Natural killer cell (primary cell): ENCODE data around the gene VAV3. TPM values are rescaled to one million over a fixed set of nuclear protein-coding genes. Genes with fewer than 3 reads are reported as not detected.
A peak's percentile ranks its signal among the peaks of the same experiment; 100 is the strongest.

Experiments used
- ATAC-seq, 3 donors: fragments of 150-1000 bp in 2 of 3; fragments of 200-7000 bp in 1 of 3; cut with Tn5 transposase; 1 replicate in 1 of 3; 2 replicates in 2 of 3; pipeline ENCODE4 v1.10.0; 2021; ENCODE audit warnings: mild to moderate bottlenecking in 2 of 3, moderate library complexity in 2 of 3
- DNase-seq, 2 donors: peaks; one replicate each; pipeline versions ENCODE4 v3.0.0 to v3.0.0-alpha.2; 2013 to 2021; ENCODE audit warnings: mixed read lengths in 1 of 2
- H3K27ac ChIP-seq: one replicate; pipeline ENCODE4 v1.5.1; 2013; ENCODE audit warnings: mild to moderate bottlenecking, low read length
- H3K27me3 ChIP-seq: one replicate; pipeline ENCODE4 v1.6.1; 2013; ENCODE audit warnings: low read length; ENCODE audit not compliant: control insufficient read depth, insufficient read depth
- H3K36me3 ChIP-seq: one replicate; pipeline ENCODE4 v1.6.1; 2013; ENCODE audit warnings: low read length; ENCODE audit not compliant: control insufficient read depth, insufficient read depth
- H3K4me1 ChIP-seq: one replicate; pipeline ENCODE4 v1.6.1; 2013; ENCODE audit warnings: low read length; ENCODE audit not compliant: control insufficient read depth, insufficient read depth
- H3K4me3 ChIP-seq: one replicate; pipeline ENCODE4 v1.5.1; 2013; ENCODE audit warnings: low read length
- H3K9me3 ChIP-seq: one replicate; pipeline ENCODE4 v1.6.1; 2013; ENCODE audit warnings: low read length; ENCODE audit not compliant: control insufficient read depth, insufficient read depth
- H3K27ac Mint-ChIP-seq, 2 donors: one replicate each; pipeline ENCODE4 v1.8.0; 2022; ENCODE audit warnings: mild to moderate bottlenecking in 2 of 2, mixed read lengths in 2 of 2, moderate library complexity in 1 of 2
- H3K27me3 Mint-ChIP-seq, 2 donors: one replicate each; pipeline ENCODE4 v1.8.0; 2022; ENCODE audit warnings: low read depth in 2 of 2, mixed read lengths in 2 of 2
- H3K36me3 Mint-ChIP-seq: one replicate; pipeline ENCODE4 v1.8.0; 2022; ENCODE audit warnings: mixed read lengths
- H3K4me1 Mint-ChIP-seq, 2 donors: one replicate each; pipeline ENCODE4 v1.8.0; 2022; ENCODE audit warnings: mixed read lengths in 2 of 2
- H3K4me3 Mint-ChIP-seq: one replicate; pipeline ENCODE4 v1.8.0; 2022; ENCODE audit warnings: mild to moderate bottlenecking, moderate library complexity, mixed read lengths
- H3K9me3 Mint-ChIP-seq, 2 donors: one replicate each; pipeline ENCODE4 v1.8.0; 2022; ENCODE audit warnings: mixed read lengths in 2 of 2
- CTCF ChIP-seq: fragments of 200-600 bp; IDR thresholded peaks from one replicate; pipeline ENCODE4 v1.8.0; 2022; ENCODE audit warnings: antibody characterized with exemption
- WGBS: methylation state at CpG from one replicate; pipeline ENCODE4 v1.1.7; 2013; ENCODE audit warnings: missing lambda C conversion rate; ENCODE audit not compliant: insufficient coverage; 5-methylcytosine and 5-hydroxymethylcytosine counted together
- intact Hi-C: fragments of 100-400 bp; cut with micrococcal nuclease; formaldehyde crosslinking; loops from one replicate; pipeline ENCODE4 v1.14.2; 2022
- total RNA-seq, 4 donors: library from RNA; stranded (reverse); fragments of 120-200 nt in 1 of 4; gene quantifications; one replicate each; pipeline versions ENCODE4 v1.2.3 to v1.2.4, GENCODE V29; 2013 to 2022

VAV3 gene
- total RNA-seq, 3 donors from 2014 or later (not counting 1 experiment from before 2014, with no cell fraction given), result 95.8 to 101 (median 96.6) TPM

GRCh38 chr1:107842241-107842640 is 122.7 kb downstream of the VAV3 start:
- peaks cover 29% of the 10 kb centered on the region for H3K4me1 ChIP-seq

GRCh38 chr1:107840725-107841124 is 124.3 kb downstream of the VAV3 start:
- Mint-ChIP-seq H3K4me3 (peak overlapping the region; percentile 75), H3K27me3 (no peaks in the 10 kb centered on the region), H3K9me3 (peaks cover 4 to 8% of the 10 kb centered on the region in 2 donors), H3K36me3 (peaks cover 17% of the 10 kb centered on the region), H3K4me1 (peaks cover 93 to 96% of the 10 kb centered on the region in 2 donors), H3K27ac (peak overlapping the region; percentile 87 to 89)
- Histone ChIP-seq H3K27me3 (no peaks in the 10 kb centered on the region), H3K9me3 (peaks cover under 1% of the 10 kb centered on the region), H3K36me3 (no peaks in the 10 kb centered on the region), H3K27ac (peak overlapping the region; percentile 82), H3K4me3 (peak overlapping the region; percentile 13), H3K4me1 (peaks cover 31% of the 10 kb centered on the region)
- DNase-seq (peak in 1 of 2 donors; percentile 46), ATAC-seq (peak; percentile 53 to 70 (median 53))
- TF ChIP-seq CTCF, result no peak
- intact Hi-C loops, result loop anchor here (5.0 kb wide), 3 partner anchors 57 to 122 kb away; no protein-coding TSS in a partner anchor
- 0% methylated on average over 1 of the region's 1 CpG for WGBS

More at GRCh38 chr1:107842241-107842640, 122.7 kb downstream of the VAV3 start:
- Histone ChIP-seq H3K9me3 (peaks cover 4% of the 10 kb centered on the region), H3K36me3 (no peaks in the 10 kb centered on the region), H3K27ac (peak overlapping the region; percentile 66), H3K4me3 (peak overlapping the region; percentile 1), H3K27me3 (no peaks in the 10 kb centered on the region)
- ATAC-seq, result peak in 2 of 3 donors; percentile 33 to 41
- 0% methylated on average over 2 of the region's 2 CpGs for WGBS
- Mint-ChIP-seq H3K27ac (peak overlapping the region; percentile 87 to 89), H3K27me3 (no peaks in the 10 kb centered on the region), H3K9me3 (peaks cover 13 to 18% of the 10 kb centered on the region in 2 donors), H3K36me3 (peaks cover 30% of the 10 kb centered on the region), H3K4me3 (peak overlapping the region; percentile 77), H3K4me1 (peaks cover 93 to 96% of the 10 kb centered on the region in 2 donors)
- DNase-seq, result peak in 1 of 2 donors; percentile 28
- intact Hi-C loops, result loop anchor here (5.0 kb wide), 3 partner anchors 55 to 120 kb away; no protein-coding TSS in a partner anchor
- TF ChIP-seq CTCF, result no peak

GRCh38 chr1:107838056-107838455 is 126.9 kb downstream of the VAV3 start:
- Mint-ChIP-seq H3K27ac (peak overlapping the region; percentile 87 to 89), H3K36me3 (peaks cover 7% of the 10 kb centered on the region), H3K9me3 (no peaks in the 10 kb centered on the region), H3K27me3 (no peaks in the 10 kb centered on the region), H3K4me3 (no peak overlapping the region), H3K4me1 (peaks cover 94 to 96% of the 10 kb centered on the region in 2 donors)
- Histone ChIP-seq H3K4me3 (no peak overlapping the region), H3K27ac (no peak overlapping the region), H3K36me3 (no peaks in the 10 kb centered on the region), H3K27me3 (no peaks in the 10 kb centered on the region), H3K9me3 (no peaks in the 10 kb centered on the region), H3K4me1 (peaks cover 28% of the 10 kb centered on the region)
- intact Hi-C loops, result loop anchor here (5.0 kb wide), 1 partner anchor 34 kb away; no protein-coding TSS in a partner anchor
- ATAC-seq (no peak), DNase-seq (no peak)
- TF ChIP-seq CTCF, result no peak
- 68% methylated on average over 4 of the region's 4 CpGs for WGBS
